Parathyroid adenoma (tissue), 2 donors: ENCODE measurements around the gene MKLN1.

Experiments
- H2AFZ ChIP-seq: fragments of 300-600 bp; sonication (generic); one replicate; pipeline ENCODE4 v1.7.0; 2017; ENCODE audit warnings: antibody characterized with exemption, mild to moderate bottlenecking
- H3K27ac ChIP-seq: fragments of 300-600 bp; sonication (generic); one replicate; pipeline ENCODE4 v1.7.0; 2017
- H3K27me3 ChIP-seq: fragments of 300-600 bp; sonication (generic); one replicate; pipeline ENCODE4 v1.7.0; 2017; ENCODE audit warnings: low read length; ENCODE audit not compliant: control insufficient read depth, insufficient read depth
- H3K36me3 ChIP-seq: fragments of 300-600 bp; sonication (generic); one replicate; pipeline ENCODE4 v1.7.0; 2017; ENCODE audit warnings: low read length; ENCODE audit not compliant: control insufficient read depth, insufficient read depth
- H3K4me1 ChIP-seq: fragments of 300-600 bp; sonication (generic); one replicate; pipeline ENCODE4 v1.7.0; 2017; ENCODE audit warnings: control low read depth
- H3K4me2 ChIP-seq: fragments of 300-600 bp; sonication (generic); one replicate; pipeline ENCODE4 v1.7.0; 2017; ENCODE audit warnings: low read length
- H3K4me3 ChIP-seq: fragments of 300-600 bp; sonication (generic); one replicate; pipeline ENCODE4 v1.7.0; 2017; ENCODE audit warnings: low read depth, low read length
- H3K79me2 ChIP-seq: fragments of 300-600 bp; sonication (generic); one replicate; pipeline ENCODE4 v1.7.0; 2017; ENCODE audit warnings: control low read depth
- H3K9ac ChIP-seq: fragments of 300-600 bp; sonication (generic); one replicate; pipeline ENCODE4 v1.7.0; 2017; ENCODE audit warnings: mild to moderate bottlenecking
- H3K9me3 ChIP-seq: fragments of 300-600 bp; sonication (generic); one replicate; pipeline ENCODE4 v1.7.0; 2017; ENCODE audit warnings: low read length; ENCODE audit not compliant: control insufficient read depth
- CTCF ChIP-seq: fragments of 300-600 bp; sonication (generic); IDR thresholded peaks from one replicate; pipeline ENCODE4 v1.7.0; 2017; ENCODE audit warnings: antibody characterized with exemption, mild to moderate bottlenecking
- donor health status: primary hyperparathyroidism.

The MKLN1 gene

GRCh38 chr7:131327626-131328376 lies at the start of gene MKLN1:
TSS of gene MKLN1 (plus strand) at chr7:131327876. CDS start at chr7:131327900, 24 bp downstream.
- H2AFZ ChIP-seq: peak within 1 kb of the TSS; percentile 100
- H3K36me3 ChIP-seq: no peaks in the 10 kb centered on the region
- peak within 1 kb of the TSS; percentile 93 for H3K4me2 ChIP-seq
- peak; percentile 17 for TF ChIP-seq CTCF
- peak within 1 kb of the TSS; percentile 99 for H3K4me3 ChIP-seq
- peak within 1 kb of the TSS; percentile 99 for H3K9ac ChIP-seq
- H3K79me2 ChIP-seq: peaks cover 28% of the 10 kb centered on the region
- peaks cover 7% of the 10 kb centered on the region for H3K4me1 ChIP-seq
- no peaks in the 10 kb centered on the region for H3K27me3 ChIP-seq
- H3K27ac ChIP-seq: peak within 1 kb of the TSS; percentile 96
- H3K9me3 ChIP-seq: no peaks in the 10 kb centered on the region

- H3K79me2 ChIP-seq: no peaks in the 10 kb centered on the region
- H3K4me2 ChIP-seq: no peak overlapping the region
Measured at GRCh38 chr7:131279044-131279443, 48.6 kb upstream of the MKLN1 start.

GRCh38 chr7:131281266-131282048 lies 46.2 kb upstream of the MKLN1 start:
- Histone ChIP-seq H3K9me3 (no peaks in the 10 kb centered on the region), H3K27me3 (no peaks in the 10 kb centered on the region), H2AFZ (no peak overlapping the region), H3K4me3 (no peak overlapping the region), H3K4me1 (peaks cover 4% of the 10 kb centered on the region), H3K36me3 (no peaks in the 10 kb centered on the region), H3K79me2 (no peaks in the 10 kb centered on the region), H3K4me2 (no peak overlapping the region), H3K9ac (no peak overlapping the region), H3K27ac (no peak overlapping the region)
- TF ChIP-seq CTCF: no peak

More at GRCh38 chr7:131279044-131279443, 48.6 kb upstream of the MKLN1 start:
- H3K4me3 ChIP-seq: no peak overlapping the region
- H3K36me3 ChIP-seq: no peaks in the 10 kb centered on the region
- no peak overlapping the region for H2AFZ ChIP-seq
- no peak for TF ChIP-seq CTCF
- H3K9me3 ChIP-seq: no peaks in the 10 kb centered on the region
- H3K27ac ChIP-seq: no peak overlapping the region
- no peak overlapping the region for H3K9ac ChIP-seq
- H3K27me3 ChIP-seq: no peaks in the 10 kb centered on the region
- H3K4me1 ChIP-seq: peaks cover 4% of the 10 kb centered on the region

GRCh38 chr7:131284702-131285419 lies 42.8 kb upstream of the MKLN1 start:
- Histone ChIP-seq H3K27me3 (no peaks in the 10 kb centered on the region), H3K4me1 (no peaks in the 10 kb centered on the region), H3K4me3 (no peak overlapping the region), H2AFZ (peak overlapping the region; percentile 5), H3K9ac (no peak overlapping the region), H3K27ac (no peak overlapping the region), H3K4me2 (no peak overlapping the region), H3K9me3 (no peaks in the 10 kb centered on the region), H3K36me3 (no peaks in the 10 kb centered on the region), H3K79me2 (no peaks in the 10 kb centered on the region)
- no peak for TF ChIP-seq CTCF
